DOHH2 (cell line): Measurements from ENCODE around the gene HBG2.

Source experiments
- H3F3A ChIP-seq: fragments of 200-600 bp; sonication (generic), shearing (Covaris generic); 2 replicates; pipeline ENCODE4 v1.6.0; 2016; ENCODE audit warnings: antibody characterized with exemption, mild to moderate bottlenecking; ENCODE audit not compliant: control insufficient read depth, insufficient read depth
- H3K27ac ChIP-seq: fragments of 200-600 bp; sonication (generic); 2 replicates; pipeline ENCODE4 v1.5.1; 2014; ENCODE audit warnings: low read depth, mild to moderate bottlenecking, low read length, moderate library complexity
- H3K27me3 ChIP-seq: fragments of 200-600 bp; sonication (generic); 2 replicates; pipeline ENCODE4 v1.6.1; 2014; ENCODE audit warnings: mild to moderate bottlenecking, low read length, mixed read lengths; ENCODE audit not compliant: control insufficient read depth
- H3K36me3 ChIP-seq: fragments of 200-600 bp; sonication (generic); 2 replicates; pipeline ENCODE4 v1.6.1; 2014; ENCODE audit warnings: mild to moderate bottlenecking, low read length, moderate library complexity, mixed read lengths; ENCODE audit not compliant: control insufficient read depth
- H3K4me1 ChIP-seq: fragments of 200-600 bp; sonication (generic); 2 replicates; pipeline ENCODE4 v1.6.1; 2014; ENCODE audit warnings: mild to moderate bottlenecking, low read length, mixed read lengths; ENCODE audit not compliant: control insufficient read depth
- H3K4me2 ChIP-seq: fragments of 200-600 bp; sonication (generic); 2 replicates; pipeline ENCODE4 v1.6.0; 2014; ENCODE audit warnings: mild to moderate bottlenecking, low read length, moderate library complexity
- H3K4me3 ChIP-seq: fragments of 200-600 bp; sonication (generic); 2 replicates; pipeline ENCODE4 v1.5.1; 2014; ENCODE audit warnings: mild to moderate bottlenecking, low read length, mixed read lengths
- H3K79me2 ChIP-seq: fragments of 200-600 bp; sonication (generic); 2 replicates; pipeline ENCODE4 v1.6.1; 2014; ENCODE audit warnings: mild to moderate bottlenecking, low read length, mixed read lengths; ENCODE audit not compliant: control insufficient read depth
- H3K9me2 ChIP-seq: fragments of 200-600 bp; sonication (generic); replicated peaks from 2 replicates; pipeline ENCODE4 v1.6.1; 2014; ENCODE audit warnings: mild to moderate bottlenecking, low read length, mixed read lengths; ENCODE audit not compliant: control insufficient read depth
- H3K9me3 ChIP-seq: fragments of 200-600 bp; sonication (generic); 2 replicates; pipeline ENCODE4 v1.6.1; 2014; ENCODE audit warnings: antibody characterized with exemption, low read length, mixed read lengths; ENCODE audit not compliant: control insufficient read depth, insufficient read depth
- H4K20me1 ChIP-seq: fragments of 200-600 bp; sonication (generic); 2 replicates; pipeline ENCODE4 v1.6.0; 2014; ENCODE audit warnings: low read depth, mild to moderate bottlenecking, antibody characterized with exemption, low read length, moderate library complexity; ENCODE audit not compliant: control insufficient read depth, insufficient read depth
- EZH2phosphoT487 ChIP-seq: fragments of 200-600 bp; sonication (generic); IDR thresholded peaks from 2 replicates; pipeline ENCODE4 v1.6.1; 2017; ENCODE audit warnings: borderline replicate concordance, mild to moderate bottlenecking, antibody characterized with exemption, low read length, moderate library complexity, mixed read lengths
- TF ChIP-seq, protein P1 (sequence below): fragments of 200-600 bp; sonication (generic); IDR thresholded peaks from one replicate; pipeline ENCODE4 v1.5.1; 2014; ENCODE audit warnings: antibody characterized with exemption, mild to moderate bottlenecking, low read depth, low read length; ENCODE audit not compliant: poor library complexity, severe bottlenecking

HBG2 gene

DNA sequence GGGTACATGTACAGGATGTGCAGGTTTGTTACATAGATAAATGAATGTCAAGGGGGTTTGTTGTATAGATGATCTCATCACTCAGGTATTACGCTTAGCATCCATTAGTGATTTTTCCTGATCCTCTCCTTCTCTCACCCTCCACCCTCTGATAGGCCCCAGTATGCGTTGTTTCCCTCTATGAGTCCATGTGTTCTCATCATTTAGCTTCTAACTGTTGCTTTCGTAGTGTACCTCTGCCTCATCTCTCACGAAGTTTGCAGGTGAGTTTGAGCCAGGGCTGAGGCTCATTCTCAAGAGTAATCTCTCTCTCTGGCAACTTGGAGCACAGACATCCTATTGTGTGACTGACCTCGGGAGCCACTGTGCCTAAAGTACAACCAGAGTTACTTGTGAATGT, 19.8 kb upstream of the HBG2 start:
- Histone ChIP-seq H4K20me1 (no peaks in the 10 kb centered on the region), H3K36me3 (no peaks in the 10 kb centered on the region), H3K9me2 (no peaks in the 10 kb centered on the region), H3K9me3 (no peaks in the 10 kb centered on the region), H3K27me3 (no peaks in the 10 kb centered on the region), H3K27ac (no peak overlapping the region), H3K79me2 (no peaks in the 10 kb centered on the region), H3F3A (no peaks in the 10 kb centered on the region), H3K4me2 (no peak overlapping the region), H3K4me1 (no peaks in the 10 kb centered on the region), H3K4me3 (no peak overlapping the region)
- TF ChIP-seq, protein P1, sequence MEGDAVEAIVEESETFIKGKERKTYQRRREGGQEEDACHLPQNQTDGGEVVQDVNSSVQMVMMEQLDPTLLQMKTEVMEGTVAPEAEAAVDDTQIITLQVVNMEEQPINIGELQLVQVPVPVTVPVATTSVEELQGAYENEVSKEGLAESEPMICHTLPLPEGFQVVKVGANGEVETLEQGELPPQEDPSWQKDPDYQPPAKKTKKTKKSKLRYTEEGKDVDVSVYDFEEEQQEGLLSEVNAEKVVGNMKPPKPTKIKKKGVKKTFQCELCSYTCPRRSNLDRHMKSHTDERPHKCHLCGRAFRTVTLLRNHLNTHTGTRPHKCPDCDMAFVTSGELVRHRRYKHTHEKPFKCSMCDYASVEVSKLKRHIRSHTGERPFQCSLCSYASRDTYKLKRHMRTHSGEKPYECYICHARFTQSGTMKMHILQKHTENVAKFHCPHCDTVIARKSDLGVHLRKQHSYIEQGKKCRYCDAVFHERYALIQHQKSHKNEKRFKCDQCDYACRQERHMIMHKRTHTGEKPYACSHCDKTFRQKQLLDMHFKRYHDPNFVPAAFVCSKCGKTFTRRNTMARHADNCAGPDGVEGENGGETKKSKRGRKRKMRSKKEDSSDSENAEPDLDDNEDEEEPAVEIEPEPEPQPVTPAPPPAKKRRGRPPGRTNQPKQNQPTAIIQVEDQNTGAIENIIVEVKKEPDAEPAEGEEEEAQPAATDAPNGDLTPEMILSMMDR = no peak
- TF ChIP-seq EZH2phosphoT487 = no peak

DNA sequence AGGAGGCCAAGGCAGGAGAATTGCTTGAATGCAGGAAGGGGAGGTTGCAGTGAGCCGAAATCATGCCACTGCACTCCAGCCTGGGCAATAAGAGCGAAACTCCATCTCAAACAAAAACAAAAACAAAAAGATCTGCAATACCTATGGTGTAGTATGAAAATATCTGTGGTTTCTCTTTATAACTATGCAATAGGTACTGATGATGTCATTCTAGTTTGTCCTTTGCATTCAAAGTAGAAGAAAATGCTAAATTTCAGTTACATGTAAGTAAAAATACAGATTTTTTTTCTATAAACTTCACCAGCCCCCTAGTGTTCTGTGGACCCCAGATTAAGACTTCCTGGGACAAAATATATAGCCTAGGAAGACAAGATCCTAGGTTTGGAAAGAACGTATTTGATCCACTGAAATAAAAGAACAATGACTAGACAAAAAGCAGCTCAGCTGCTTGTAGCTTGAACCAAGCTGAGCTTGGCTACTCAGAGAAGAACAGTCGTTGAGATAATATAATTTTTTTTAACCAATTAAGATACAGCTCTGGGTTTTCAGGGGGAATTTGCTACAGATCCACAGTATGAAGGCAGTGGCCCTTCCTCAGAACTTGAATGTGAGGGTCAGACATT, 17.9 kb upstream of the HBG2 start:
- Histone ChIP-seq H3F3A (no peaks in the 10 kb centered on the region), H3K4me1 (no peaks in the 10 kb centered on the region), H3K27me3 (no peaks in the 10 kb centered on the region), H3K4me3 (no peak overlapping the region), H3K9me3 (no peaks in the 10 kb centered on the region), H3K4me2 (no peak overlapping the region), H4K20me1 (no peaks in the 10 kb centered on the region), H3K36me3 (no peaks in the 10 kb centered on the region), H3K9me2 (no peaks in the 10 kb centered on the region), H3K79me2 (no peaks in the 10 kb centered on the region), H3K27ac (no peak overlapping the region)
- TF ChIP-seq, protein P1 = no peak
- TF ChIP-seq EZH2phosphoT487 = no peak

DNA sequence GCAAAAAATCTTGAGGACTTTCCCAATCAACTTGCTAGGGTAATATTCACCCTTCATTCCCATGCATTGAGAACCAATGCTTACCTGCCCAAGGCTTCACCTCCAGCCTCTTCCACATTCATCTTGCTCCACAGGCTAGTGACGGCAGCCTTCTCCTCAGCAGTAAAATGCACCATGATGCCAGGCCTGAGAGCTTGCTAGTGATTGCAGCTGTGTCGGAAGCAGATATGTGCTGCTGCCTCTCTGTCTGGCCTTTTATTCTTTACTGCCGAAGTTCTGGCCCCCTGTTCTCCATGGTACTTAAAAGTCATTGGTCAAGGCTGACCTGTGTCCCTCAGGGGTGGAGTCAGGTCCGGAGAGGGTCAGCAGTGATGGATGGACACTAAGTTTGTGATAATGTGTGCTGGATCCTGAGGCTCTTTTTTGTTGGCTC, 15.2 kb upstream of the HBG2 start, which contains the start of gene HBE1:
HBE1 (minus strand) TSS at position 231 of the 433 bp plus-strand sequence; CDS start at position 176, 55 bp downstream.
- Histone ChIP-seq H3K9me2 (no peaks in the 10 kb centered on the region), H3K36me3 (no peaks in the 10 kb centered on the region), H3K4me2 (no peak within 1 kb of the TSS), H3K79me2 (no peaks in the 10 kb centered on the region), H3K9me3 (no peaks in the 10 kb centered on the region), H3K27me3 (no peaks in the 10 kb centered on the region), H3K27ac (no peak within 1 kb of the TSS), H4K20me1 (no peaks in the 10 kb centered on the region), H3F3A (no peaks in the 10 kb centered on the region), H3K4me1 (no peaks in the 10 kb centered on the region), H3K4me3 (no peak within 1 kb of the TSS)
- no peak for TF ChIP-seq EZH2phosphoT487
- TF ChIP-seq, protein P1 = no peak
